Globus pallidus (tissue), 1 donor: ENCODE results near the gene CASP3.
A peak's percentile ranks its signal among the peaks of the same experiment; 100 is the strongest.

Source experiments
- DNase-seq: peaks from one replicate; pipeline ENCODE4 v3.0.0-alpha.2; 2015; ENCODE audit warnings: low spot score

The CASP3 gene

DNA sequence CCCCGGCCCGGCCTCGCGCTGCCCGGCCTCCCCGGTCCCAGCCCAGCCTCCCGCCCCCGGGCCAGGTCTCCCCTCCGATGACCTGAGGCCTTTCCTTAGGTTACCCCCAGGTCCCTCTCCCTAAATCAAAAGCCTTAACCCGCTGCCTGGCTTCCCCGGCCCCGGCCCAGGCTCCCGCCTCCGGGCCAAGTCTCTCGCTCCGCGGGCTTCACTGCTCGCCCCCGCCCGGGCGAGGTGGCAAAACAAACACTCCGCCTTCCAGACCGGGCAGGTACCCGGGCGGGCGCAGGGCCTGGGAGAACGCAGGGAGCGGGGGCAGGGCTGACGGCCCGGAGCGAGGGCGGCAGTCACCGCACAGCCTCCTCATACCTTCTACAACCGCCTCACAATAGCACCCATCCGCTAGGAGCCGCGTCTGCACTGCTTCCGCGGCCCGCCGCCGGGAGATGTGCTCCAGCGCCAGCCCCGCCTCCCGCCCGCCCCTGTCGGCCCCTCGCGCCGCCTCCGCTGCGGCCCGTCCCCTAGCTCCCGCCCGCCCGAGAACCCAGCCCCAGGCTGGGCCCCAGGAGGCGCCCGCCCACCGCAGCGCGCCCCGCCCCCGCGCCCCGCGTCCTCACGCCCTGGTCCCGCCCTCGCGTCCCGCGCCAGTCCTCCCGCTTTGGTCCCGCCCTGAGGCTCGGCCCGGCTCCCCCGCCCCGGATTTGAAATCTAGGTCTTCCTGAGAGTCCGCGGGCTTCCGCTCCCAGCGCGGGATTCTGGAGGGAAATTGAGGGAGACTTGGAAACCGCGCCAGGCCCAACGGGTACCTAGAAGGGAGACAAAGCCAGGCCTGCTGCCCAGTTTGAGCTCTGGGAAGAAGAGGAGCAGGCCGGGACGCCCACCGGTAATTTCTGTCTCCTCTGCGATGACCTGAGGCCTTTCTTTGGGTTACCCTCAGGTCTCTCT lies at the start of gene CASP3, which contains the start of gene PRIMPOL:
TSS of gene CASP3 (minus strand) at position 422 of the 945 bp plus-strand sequence. CDS start 10,994 bp downstream, outside the sequence.
TSS of gene PRIMPOL (plus strand) at position 713 of the 945 bp plus-strand sequence. CDS start 7,403 bp downstream, outside the sequence.
- peak; percentile 96 for DNase-seq

DNA sequence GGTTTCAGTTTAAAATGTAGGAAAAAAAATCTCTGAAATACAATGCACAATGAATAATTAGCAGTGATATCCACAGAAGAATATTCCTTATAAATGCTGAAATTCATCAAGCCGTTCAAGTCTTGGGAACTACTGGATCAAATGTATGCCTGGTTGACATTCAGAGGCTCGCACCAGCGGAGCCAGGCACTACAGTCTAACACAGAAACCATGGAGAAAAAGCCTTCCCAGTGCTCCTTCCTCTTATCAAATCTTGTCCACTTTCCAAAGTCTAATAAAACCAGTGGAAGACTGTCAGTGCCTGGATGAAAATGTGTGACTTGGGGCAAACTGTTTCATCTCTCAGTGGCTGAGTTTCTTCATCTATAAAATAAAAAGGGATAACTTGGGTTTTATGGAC lies 48.7 kb upstream of the CASP3 start:
- no peak for DNase-seq

DNA sequence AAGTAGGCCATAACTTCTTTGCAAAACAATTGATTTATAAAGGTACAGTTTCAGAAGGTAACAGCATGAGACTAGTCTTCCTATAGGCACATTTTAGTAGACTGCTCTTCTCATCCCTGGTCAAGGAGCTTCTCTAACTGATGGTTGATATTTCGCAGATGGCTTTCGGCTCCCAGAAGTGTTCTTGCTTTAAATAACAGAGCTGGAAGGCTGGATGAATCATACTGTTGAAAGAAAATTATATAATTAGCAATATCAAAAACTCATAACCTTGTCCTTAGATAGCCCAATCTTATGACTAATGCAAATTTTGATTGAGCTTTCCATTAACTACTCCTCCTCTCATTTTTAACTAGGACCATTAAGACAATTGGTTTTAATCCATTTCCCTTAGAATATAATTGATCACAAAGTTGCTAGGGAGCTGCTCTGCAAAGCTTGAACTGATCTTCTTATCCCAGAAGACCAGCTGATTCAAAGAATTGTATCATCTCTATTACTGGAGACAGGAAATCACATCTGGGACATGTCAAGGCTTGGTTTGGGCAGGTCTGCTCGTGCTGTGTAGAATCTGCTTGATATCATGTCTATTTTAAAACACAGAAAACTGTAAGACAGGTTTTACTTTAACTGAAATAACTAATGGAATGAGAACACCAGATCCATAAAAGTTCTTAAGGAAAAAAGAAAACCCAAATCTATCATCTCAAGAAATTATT lies 46.1 kb upstream of the CASP3 start:
- no peak for DNase-seq

DNA sequence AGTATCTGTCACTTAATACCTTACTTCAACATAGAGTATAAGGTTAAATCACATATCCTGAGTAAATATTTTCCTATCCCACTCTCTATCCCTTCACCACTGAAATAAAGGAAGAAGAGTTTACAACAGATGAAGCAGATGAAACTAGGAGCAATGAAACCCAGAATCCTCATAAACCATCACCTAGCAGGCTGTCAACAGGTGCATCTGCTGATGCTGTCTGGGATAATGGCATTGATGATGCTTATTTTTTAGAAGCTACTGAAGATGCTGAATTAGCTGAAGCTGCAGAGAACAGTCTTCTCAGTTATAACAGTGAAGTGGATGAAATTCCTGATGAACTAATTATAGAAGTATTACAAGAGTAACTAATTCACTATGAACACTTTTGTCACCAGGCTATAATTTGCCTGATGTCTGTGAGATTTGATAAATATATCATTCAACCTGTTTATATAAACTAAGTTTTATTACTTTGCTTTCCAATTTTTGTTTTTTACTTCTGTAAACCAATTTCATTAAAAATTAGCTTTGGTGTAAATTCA lies 45.2 kb upstream of the CASP3 start:
- no peak for DNase-seq

DNA sequence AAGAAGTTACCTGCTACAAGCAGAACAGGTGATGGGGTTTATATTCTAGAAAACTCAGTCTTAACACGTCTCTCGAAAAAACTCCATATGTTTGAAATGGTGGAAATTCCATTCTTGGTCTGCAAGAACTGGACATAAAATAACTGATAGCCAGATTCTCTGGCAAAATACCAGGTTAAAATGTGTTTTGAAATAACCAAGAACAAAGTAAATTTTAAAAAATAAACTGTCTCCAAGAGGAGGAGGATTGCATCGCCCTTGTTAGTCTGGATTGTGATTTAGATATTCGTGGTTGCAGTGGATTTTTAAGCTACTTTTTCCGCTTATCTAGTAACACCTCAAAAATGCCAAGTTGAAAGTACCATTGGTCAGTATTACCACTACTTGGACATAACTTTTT lies 43.8 kb upstream of the CASP3 start:
- DNase-seq: no peak

DNA sequence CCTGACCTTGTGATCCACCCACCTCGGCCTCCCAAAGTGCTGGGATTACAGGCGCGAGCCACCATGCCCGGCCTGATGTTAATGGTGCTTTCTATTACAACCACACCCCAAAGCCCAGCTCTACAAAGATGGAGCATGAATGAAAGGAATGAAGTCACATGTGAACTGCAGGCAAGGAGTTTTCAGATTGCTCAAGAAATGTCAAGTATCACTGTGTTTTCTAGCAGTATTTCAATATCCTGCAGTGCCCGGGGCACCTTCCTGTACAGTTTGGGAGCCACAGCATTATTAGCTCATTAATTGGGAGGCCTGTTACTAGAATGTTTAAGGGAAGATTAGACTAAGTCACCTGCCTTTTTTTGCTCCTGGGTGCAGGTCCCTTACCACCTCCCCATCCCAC lies 40.4 kb upstream of the CASP3 start:
- DNase-seq: no peak

DNA sequence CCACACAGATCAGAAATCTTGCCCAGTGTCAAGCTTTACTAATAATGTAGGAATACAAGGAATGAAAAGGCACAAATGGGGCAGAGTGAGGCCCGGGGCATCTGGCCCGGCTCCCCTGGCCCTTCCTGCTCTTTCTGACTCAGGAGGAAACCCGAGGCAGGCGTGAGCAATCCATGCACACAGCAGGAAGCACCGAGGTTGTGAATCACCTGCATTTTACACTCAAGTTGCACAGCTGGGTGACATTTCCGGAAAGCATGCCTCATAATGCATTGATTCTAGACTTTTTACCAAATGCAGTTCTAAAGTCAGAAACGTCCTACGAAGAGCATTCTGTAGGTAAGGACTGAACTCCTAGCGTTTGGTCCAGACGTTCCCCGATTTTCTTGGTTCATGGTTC lies 39.2 kb upstream of the CASP3 start:
- no peak for DNase-seq

DNA sequence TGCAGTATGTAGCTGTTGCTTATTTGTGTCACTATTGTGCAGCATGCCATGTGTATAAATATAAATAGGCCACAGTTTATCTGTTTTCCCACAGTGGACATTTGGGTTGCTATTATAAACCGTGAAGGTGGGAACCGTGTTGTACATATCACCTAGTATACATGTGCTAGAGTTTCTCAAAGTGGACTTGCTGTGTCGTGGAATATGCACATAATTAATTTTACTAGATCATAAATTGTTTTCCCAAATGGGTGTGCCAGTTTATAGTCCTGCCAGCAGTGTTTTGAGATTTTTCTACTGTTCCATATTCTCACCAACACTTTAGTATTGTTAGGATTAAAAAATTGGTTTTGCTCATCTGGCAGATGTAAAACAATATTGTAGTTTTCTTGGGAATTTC lies 38.8 kb upstream of the CASP3 start:
- DNase-seq: no peak

DNA sequence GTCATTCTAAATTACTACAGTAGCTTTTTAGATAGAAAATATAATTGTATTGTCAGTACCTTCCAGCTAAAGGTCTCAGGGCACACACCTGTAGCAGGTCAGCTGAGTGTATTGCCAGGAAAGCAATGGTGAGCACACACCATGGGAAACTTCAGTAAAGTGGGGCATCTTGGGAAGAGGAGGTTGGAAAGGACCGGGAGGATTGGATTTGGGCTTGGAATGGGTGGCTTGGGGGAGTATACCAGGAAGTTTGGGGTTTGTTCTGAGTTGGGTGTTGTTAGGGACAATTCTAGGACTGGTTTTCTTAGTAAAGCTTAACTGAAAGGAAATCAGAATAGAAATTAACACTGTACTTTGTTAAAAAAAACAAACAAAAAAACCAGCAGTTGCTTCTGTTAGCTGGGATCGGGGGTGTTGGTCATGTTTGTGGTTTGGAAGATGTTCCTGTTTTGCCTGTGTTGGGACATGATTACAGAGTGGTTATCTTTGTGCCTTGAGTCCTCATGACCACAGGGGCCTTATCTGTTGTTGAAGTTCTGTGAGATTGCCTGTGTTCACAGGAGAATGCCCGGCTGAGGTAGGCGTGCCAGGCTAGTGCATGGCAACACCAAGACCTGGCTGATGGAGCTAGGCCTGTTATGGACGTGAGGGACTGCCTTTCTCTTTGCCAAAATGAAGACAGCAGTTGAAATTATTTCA lies 35.4 kb upstream of the CASP3 start:
- DNase-seq: no peak

DNA sequence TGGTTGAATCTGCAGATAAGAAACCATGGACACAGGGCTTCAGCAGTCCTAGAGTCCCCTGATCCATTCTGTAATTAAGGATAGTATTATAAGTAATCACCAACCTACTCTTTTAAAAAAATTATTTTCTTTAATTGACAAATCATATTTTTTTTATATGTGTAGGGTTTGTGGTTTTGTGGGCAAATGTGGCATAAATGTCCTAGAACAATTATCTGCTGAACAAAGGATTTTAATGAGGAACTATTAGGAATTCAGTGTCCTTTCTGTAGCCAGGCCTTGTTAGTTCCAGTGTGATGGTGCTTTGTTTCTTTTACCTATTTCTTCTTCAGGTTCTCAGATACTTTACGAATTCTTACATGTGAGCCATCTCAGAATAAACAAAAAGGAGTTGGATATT lies 32.7 kb upstream of the CASP3 start:
- no peak for DNase-seq

DNA sequence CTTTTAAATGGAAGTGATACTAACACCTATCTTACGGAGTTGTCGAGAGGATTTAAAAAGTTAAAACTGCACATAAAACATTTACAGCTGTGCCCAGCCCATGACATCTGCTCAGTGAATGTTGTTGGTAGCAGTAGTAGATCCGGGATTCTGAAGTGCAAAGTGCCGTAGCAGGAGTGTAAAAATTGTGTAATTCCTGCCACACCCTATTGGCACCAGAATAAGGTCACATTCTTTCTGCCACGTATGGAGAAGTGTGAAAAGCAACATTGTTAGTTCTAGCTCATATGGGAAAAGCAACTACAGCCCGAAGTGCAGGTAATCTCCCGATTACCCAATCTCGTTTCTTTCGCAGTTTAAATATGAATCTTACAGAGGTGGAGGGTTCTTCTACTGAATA lies 31.5 kb upstream of the CASP3 start:
- no peak for DNase-seq

DNA sequence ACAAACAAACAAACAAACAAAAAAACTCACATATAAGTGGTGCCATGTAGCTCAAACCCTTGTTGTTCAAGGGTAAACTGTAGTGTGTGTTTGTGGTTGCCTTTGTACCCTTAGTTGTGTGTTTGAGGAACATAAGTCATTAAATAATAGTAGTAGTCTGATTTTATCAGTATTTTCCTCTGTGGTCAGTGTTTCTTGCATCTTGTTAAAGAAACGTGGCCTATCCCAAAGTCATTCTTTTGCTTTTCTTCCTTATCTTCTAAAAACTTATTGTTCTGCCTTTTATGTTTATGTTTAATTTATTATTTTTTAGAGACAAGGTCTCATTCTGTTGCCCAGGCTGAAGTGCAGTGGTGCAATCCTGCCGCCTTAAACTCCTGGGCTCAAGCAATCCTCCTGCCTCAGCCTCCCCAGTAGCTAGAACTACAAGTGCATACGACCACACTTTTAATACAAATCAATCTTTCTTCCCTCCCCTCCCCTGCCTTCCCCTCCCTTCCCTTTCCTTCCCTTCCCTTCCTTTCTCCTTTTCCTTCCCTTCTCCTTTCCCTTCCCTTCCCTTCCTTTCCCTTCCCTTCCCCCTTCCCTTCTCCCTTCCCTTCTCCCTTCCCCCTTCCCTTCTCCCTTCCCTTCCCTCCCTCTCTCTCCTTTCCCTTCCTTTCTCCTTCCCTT lies 26.7 kb upstream of the CASP3 start:
- no peak for DNase-seq

DNA sequence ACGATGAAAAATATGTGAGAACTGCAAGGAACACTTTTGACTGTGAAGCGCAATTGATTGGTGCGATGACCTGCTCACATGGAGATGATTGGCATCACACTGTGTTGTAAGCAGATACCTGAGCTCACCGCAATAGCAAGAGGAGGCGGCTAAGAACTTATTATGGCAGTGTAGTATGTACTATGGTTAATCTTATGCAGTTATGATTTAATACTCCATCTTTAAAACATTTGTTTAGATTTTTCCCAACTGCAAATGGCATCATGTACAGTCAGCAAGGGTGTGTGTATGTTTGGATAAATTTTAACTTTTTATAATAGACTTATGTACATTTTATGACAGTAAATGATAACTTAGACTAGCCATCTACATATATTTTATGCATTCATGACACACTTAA lies 25.8 kb upstream of the CASP3 start:
- DNase-seq: no peak

DNA sequence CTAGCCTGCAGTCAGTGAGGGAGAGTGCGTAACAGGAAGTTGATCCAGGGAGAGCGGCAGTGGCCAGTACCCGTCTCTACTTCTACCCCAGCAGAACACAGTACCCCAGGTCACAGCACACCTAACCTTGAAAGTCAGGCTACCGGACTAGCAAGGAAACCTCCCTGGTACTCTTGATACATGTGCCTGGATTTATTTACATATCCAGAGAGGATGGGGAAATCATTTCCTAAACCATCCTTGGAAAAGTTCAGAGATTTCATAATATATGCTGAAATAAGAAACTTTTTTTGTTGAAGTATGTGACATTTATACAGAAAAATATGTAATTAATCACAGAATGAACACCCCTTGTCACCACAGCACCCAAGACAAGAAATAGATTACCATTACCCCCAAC lies 24.8 kb upstream of the CASP3 start:
- no peak for DNase-seq

DNA sequence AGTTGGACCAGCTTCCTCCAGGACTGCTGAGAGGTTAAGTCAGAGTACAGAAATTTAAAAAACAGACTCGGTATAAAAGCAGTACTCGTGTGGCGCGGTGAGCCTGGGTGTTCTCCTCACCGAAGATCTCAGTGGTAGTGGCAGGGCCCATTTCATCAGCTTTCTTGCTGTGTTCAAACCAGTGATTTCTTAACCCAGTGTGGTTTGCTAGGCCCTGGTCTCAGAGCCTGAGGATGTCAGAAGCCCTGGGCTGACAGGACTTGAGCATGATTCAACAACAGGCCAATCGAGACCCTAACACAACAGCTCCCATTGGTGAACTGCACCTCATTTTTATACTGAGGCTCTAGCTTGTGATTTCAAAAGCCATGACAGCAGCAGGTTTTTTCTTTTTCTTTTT lies 23.5 kb upstream of the CASP3 start:
- no peak for DNase-seq

DNA sequence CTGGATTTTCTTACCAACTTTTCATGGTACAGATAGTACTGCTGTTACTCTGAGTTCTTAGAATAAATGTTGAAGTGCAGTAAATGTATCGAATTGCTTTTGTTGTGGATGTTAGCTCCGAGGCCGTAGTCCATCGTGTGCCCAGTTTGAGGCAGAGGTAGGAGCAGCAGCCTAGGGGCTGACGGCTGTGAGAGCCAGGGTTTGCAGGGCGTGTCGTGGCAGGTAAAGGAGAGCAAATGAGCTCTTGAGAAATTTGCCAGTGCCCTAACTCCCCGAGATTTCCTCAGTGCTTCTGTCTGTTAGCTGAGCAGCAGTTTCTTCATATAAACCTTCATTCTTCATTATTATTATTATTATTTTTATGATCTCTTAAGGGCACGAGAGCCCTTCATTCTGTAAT lies 21.9 kb upstream of the CASP3 start:
- no peak for DNase-seq

DNA sequence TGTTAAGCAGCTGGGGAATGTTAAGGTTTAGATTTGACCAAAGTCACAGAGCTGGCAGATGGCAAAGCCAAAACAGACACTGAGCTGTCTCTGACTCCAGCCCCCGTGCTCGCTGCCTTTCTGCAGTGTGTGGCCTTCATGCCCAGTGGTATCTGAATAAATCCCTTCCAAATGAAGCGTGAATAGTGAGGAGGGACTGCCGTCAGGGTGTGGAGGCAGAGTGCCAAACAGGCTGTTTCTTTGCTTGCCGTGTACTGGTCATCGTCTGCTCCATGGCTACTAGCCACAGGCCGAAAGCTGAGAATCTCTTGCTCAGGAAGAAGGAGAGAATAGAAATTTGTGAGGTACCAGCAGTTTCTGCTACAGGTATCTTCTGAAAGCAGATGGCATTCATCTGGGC lies 20.0 kb upstream of the CASP3 start:
- no peak for DNase-seq

DNA sequence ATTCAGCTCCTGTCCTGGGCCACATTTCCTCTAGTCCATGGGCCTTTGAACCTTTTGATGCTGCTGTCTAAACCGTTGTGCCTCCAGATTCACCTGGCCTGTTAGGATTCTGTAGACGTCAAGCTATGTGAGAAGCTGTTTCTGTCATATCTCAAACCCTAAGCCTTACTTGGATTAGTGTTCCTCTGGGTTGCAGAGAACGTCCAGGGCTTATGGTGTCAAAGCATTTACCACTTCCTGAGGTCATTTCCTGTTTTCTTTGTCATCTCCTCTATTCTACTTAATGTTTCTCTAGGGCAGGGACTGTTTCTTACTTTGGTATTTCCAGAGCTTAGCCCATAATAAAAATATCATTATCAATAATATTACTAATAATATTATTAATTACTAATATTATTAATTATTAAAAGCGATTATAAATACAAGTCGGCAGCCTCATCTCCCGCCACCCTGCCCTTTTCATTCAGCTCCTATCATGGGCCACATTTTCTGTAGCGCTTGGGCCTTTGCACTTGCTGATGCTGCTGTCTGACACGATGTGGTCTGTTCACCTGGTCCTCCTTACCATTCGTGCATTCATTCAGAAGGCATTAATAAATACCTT lies 19.4 kb upstream of the CASP3 start:
- DNase-seq: no peak

DNA sequence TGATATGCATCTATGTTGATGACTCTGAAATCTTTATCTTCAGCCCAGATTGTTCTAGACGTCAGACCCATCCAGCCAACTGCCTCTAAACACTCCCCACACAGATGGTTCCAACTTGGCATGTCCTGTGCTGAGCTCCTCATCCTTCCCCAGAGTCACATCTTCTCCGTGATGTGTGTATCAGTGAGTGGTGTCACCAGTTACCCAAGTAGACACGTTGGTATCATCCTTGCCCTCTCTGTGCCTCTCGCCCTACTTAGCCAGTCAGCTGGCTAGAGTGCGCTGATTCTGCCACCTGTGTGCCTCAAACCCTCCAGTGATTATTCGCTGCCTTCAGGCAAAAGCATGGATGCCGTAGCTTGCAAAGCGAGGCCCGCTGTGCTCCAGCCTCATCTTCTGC lies 18.8 kb upstream of the CASP3 start:
- DNase-seq: no peak

DNA sequence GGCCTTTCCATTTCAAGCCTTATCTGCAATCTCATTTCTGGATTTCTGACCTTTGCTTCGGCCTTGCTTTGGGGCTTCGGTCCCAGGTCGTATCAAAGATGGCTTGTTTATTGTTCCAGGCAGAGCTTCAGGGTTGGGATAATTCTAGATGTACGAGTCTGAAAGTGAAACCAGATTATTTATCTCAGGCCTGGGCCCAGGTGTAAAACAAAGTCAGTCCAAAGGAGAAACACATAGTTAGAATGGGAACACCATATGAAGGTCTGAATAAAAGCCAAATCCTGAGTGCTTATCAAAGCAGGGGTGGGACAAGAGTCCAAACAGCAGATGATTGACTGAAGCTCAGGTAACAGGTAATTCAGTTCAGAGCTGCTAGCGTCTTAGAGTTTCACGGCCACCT lies 17.4 kb upstream of the CASP3 start:
- no peak for DNase-seq
